ENCODE data around the gene SLC9A3. TPM values are rescaled to one million over a fixed set of nuclear protein-coding genes. Genes with fewer than 3 reads are reported as not detected.

SLC9A3 gene
- total RNA-seq, 2 donors from 2014 or later = 0.69 to 0.71 TPM

- intact Hi-C loops (cut with DNase I) = no loop called here
- peak; percentile 58 for DNase-seq (ENCODE audit: low spot score)
These were observed 17.5 kb upstream of the SLC9A3 start for GRCh38 chr5:541539-542318.

- intact Hi-C loops (cut with DNase I) = no loop called here
- peak; percentile 67 for DNase-seq (ENCODE audit: low spot score)
These were observed 16.8 kb upstream of the SLC9A3 start for GRCh38 chr5:540906-541538.

GRCh38 chr5:540071-540905, 16.0 kb upstream of the SLC9A3 start:
- DNase-seq (ENCODE audit: low spot score) = peak; percentile 66
- intact Hi-C loops (cut with DNase I) = no loop called here

- intact Hi-C loops (cut with DNase I) = no loop called here
- peak; percentile 58 for DNase-seq (ENCODE audit: low spot score)
These were observed 15.3 kb upstream of the SLC9A3 start for GRCh38 chr5:539469-540070.

GRCh38 chr5:538801-539468, 14.7 kb upstream of the SLC9A3 start:
- peak; percentile 60 for DNase-seq (ENCODE audit: low spot score)
- intact Hi-C loops (cut with DNase I) = no loop called here

GRCh38 chr5:538271-538771, 14.1 kb upstream of the SLC9A3 start:
- DNase-seq (ENCODE audit: low spot score) = peak; percentile 79
- intact Hi-C loops (cut with DNase I) = no loop called here

GRCh38 chr5:537621-538071, 13.4 kb upstream of the SLC9A3 start:
- peak; percentile 68 for DNase-seq (ENCODE audit: low spot score)
- intact Hi-C loops (cut with DNase I) = no loop called here

GRCh38 chr5:537098-537497, 12.8 kb upstream of the SLC9A3 start:
- intact Hi-C loops (cut with DNase I) = no loop called here
- DNase-seq (ENCODE audit: low spot score) = peak; percentile 73

- peak; percentile 60 for DNase-seq (ENCODE audit: low spot score)
- intact Hi-C loops (cut with DNase I) = no loop called here
These were observed 11.8 kb upstream of the SLC9A3 start for GRCh38 chr5:535846-536698.

- DNase-seq (ENCODE audit: low spot score) = peak; percentile 73
- intact Hi-C loops (cut with DNase I) = no loop called here
These were observed 10.8 kb upstream of the SLC9A3 start for GRCh38 chr5:534743-535671.

- intact Hi-C loops (cut with DNase I) = no loop called here
- DNase-seq (ENCODE audit: low spot score) = peak; percentile 79
These were observed 9.9 kb upstream of the SLC9A3 start for GRCh38 chr5:533955-534742.

- peak; percentile 66 for DNase-seq (ENCODE audit: low spot score)
- intact Hi-C loops (cut with DNase I) = no loop called here
These were observed 9.2 kb upstream of the SLC9A3 start for GRCh38 chr5:533243-533954.

GRCh38 chr5:532521-533242, 8.4 kb upstream of the SLC9A3 start:
- intact Hi-C loops (cut with DNase I) = no loop called here
- DNase-seq (ENCODE audit: low spot score) = peak; percentile 46

- intact Hi-C loops (cut with DNase I) = no loop called here
- peak; percentile 55 for DNase-seq (ENCODE audit: low spot score)
These were observed 7.6 kb upstream of the SLC9A3 start for GRCh38 chr5:531749-532315.

Measured in posterior vena cava (tissue), 2 donors.